Loucy (cell line): ENCODE data around the gene MATN4.

Source experiments
- EZH2phosphoT487 ChIP-seq: fragments of 200-600 bp; IDR thresholded peaks from 2 replicates; pipeline ENCODE4 v1.6.1; 2018; ENCODE audit warnings: antibody characterized with exemption, mild to moderate bottlenecking, moderate library complexity, borderline replicate concordance
- TF ChIP-seq, protein P1 (sequence below): fragments of 200-600 bp; sonication (generic); conservative IDR thresholded peaks from 2 replicates; pipeline ENCODE4 v1.5.1; 2014; ENCODE audit warnings: mild to moderate bottlenecking, antibody characterized with exemption, low read length

DNA sequence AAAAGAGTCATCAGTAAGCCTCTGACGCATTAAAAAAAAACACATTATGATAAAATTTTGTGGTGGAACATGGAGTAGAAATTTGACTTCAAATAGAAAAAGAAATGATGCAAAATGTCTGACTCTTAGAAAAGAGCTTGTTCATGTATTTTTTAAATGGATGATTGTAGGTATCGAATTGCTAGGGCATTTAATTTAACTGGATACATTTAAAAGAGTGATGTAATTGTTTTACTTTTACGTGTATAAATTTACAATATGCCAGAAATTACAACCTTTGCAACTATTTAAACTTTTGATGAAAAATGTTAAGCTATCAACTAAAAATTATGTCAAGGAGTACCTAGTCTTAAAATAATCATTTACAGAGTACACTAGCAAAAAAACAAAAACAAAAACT lies 44.6 kb upstream of the MATN4 start:
- TF ChIP-seq, protein P1, sequence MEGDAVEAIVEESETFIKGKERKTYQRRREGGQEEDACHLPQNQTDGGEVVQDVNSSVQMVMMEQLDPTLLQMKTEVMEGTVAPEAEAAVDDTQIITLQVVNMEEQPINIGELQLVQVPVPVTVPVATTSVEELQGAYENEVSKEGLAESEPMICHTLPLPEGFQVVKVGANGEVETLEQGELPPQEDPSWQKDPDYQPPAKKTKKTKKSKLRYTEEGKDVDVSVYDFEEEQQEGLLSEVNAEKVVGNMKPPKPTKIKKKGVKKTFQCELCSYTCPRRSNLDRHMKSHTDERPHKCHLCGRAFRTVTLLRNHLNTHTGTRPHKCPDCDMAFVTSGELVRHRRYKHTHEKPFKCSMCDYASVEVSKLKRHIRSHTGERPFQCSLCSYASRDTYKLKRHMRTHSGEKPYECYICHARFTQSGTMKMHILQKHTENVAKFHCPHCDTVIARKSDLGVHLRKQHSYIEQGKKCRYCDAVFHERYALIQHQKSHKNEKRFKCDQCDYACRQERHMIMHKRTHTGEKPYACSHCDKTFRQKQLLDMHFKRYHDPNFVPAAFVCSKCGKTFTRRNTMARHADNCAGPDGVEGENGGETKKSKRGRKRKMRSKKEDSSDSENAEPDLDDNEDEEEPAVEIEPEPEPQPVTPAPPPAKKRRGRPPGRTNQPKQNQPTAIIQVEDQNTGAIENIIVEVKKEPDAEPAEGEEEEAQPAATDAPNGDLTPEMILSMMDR, result no peak
- no peak for TF ChIP-seq EZH2phosphoT487
